Tibial artery (tissue), 4 donors: ENCODE results near the gene EHBP1.

Experiments used
- DNase-seq, 2 donors: peaks; one replicate each; pipeline ENCODE4 v3.0.0-alpha.2; 2019
- H3K27ac ChIP-seq, 2 donors: fragments of 200-600 bp; sonication (generic) in 1 of 2; 1 replicate in 1 of 2; 2 replicates in 1 of 2; pipeline ENCODE4 v1.5.1; 2018 to 2019; ENCODE audit warnings: mild to moderate bottlenecking in 1 of 2
- H3K27me3 ChIP-seq, 2 donors: fragments of 200-600 bp; sonication (generic) in 1 of 2; one replicate each; pipeline versions ENCODE4 v1.5.1 to v1.6.0; 2016 to 2019
- H3K36me3 ChIP-seq, 3 donors: fragments of 200-600 bp; sonication (generic) in 2 of 3; one replicate each; pipeline ENCODE4 v1.5.1; 2016 to 2019; ENCODE audit warnings: mild to moderate bottlenecking in 2 of 3
- H3K4me1 ChIP-seq, 4 donors: fragments of 200-600 bp; sonication (generic) in 2 of 4; 1 replicate in 3 of 4; 2 replicates in 1 of 4; pipeline ENCODE4 v1.5.1; 2016 to 2019
- H3K4me3 ChIP-seq, 2 donors: fragments of 200-600 bp; sonication (generic) in 1 of 2; 1 replicate in 1 of 2; 2 replicates in 1 of 2; pipeline ENCODE4 v1.5.1; 2018 to 2019; ENCODE audit warnings: mild to moderate bottlenecking in 2 of 2
- H3K9me3 ChIP-seq, 3 donors: fragments of 200-600 bp; sonication (generic) in 1 of 3; one replicate each; pipeline ENCODE4 v1.5.1; 2016 to 2019
- CTCF ChIP-seq, 2 experiments: fragments of 200-600 bp in 1 of 2; fragments of 450-650 bp in 1 of 2; IDR thresholded peaks; one replicate each; pipeline ENCODE4 v1.5.1; 2017 to 2019; ENCODE audit warnings: antibody characterized with exemption in 2 of 2, mild to moderate bottlenecking in 1 of 2, moderate library complexity in 1 of 2
- intact Hi-C: fragments of 100-400 bp; cut with DNase I; formaldehyde crosslinking; loops from one replicate; pipeline ENCODE4 v1.15.0; 2023; ENCODE audit warnings: low total_unique reads

The EHBP1 gene

GRCh38 chr2:62811086-62811485 is 105.6 kb downstream of the EHBP1 start:
- TF ChIP-seq CTCF (IDR thresholded peaks at IDR 0.05), result no peak
- Histone ChIP-seq H3K9me3 (no peaks in the 10 kb centered on the region), H3K4me3 (no peak overlapping the region), H3K27ac (no peak overlapping the region), H3K4me1 (peaks cover 0 to 5% (median 0%) of the 10 kb centered on the region in 4 donors), H3K27me3 (no peaks in the 10 kb centered on the region), H3K36me3 (peaks cover 0 to 10% (median 3%) of the 10 kb centered on the region in 3 donors)
- DNase-seq, result no peak
- intact Hi-C loops, result no loop called here

GRCh38 chr2:62811972-62812371 is 106.5 kb downstream of the EHBP1 start:
- no peak overlapping the region for H3K4me3 ChIP-seq
- H3K9me3 ChIP-seq, result no peaks in the 10 kb centered on the region
- DNase-seq, result no peak
- TF ChIP-seq CTCF (IDR thresholded peaks at IDR 0.05), result no peak
- H3K36me3 ChIP-seq, result peaks cover 0 to 5% (median 0%) of the 10 kb centered on the region in 3 donors
- peaks cover 0 to 5% (median 0%) of the 10 kb centered on the region in 4 donors for H3K4me1 ChIP-seq
- intact Hi-C loops, result no loop called here
- no peaks in the 10 kb centered on the region for H3K27me3 ChIP-seq
- no peak overlapping the region for H3K27ac ChIP-seq

- no peak overlapping the region for H3K27ac ChIP-seq
- no peak for DNase-seq
- H3K27me3 ChIP-seq, result no peaks in the 10 kb centered on the region
- H3K4me3 ChIP-seq, result no peak overlapping the region
- intact Hi-C loops, result no loop called here
- H3K4me1 ChIP-seq, result peaks cover 0 to 5% (median 0%) of the 10 kb centered on the region in 4 donors
- TF ChIP-seq CTCF (IDR thresholded peaks at IDR 0.05), result no peak
- no peaks in the 10 kb centered on the region for H3K9me3 ChIP-seq
- no peaks in the 10 kb centered on the region for H3K36me3 ChIP-seq
These were observed 107.7 kb downstream of the EHBP1 start for GRCh38 chr2:62812921-62813825.

- Histone ChIP-seq H3K36me3 (no peaks in the 10 kb centered on the region), H3K9me3 (no peaks in the 10 kb centered on the region), H3K27ac (no peak overlapping the region), H3K4me3 (no peak overlapping the region), H3K27me3 (no peaks in the 10 kb centered on the region), H3K4me1 (peaks cover 0 to 5% (median 0%) of the 10 kb centered on the region in 4 donors)
- TF ChIP-seq CTCF (IDR thresholded peaks at IDR 0.05), result no peak
- intact Hi-C loops, result no loop called here
- DNase-seq, result no peak
These were observed 108.6 kb downstream of the EHBP1 start for GRCh38 chr2:62814123-62814522.

GRCh38 chr2:62817348-62817747 is 111.8 kb downstream of the EHBP1 start:
- intact Hi-C loops, result no loop called here
- DNase-seq, result no peak
- Histone ChIP-seq H3K9me3 (no peaks in the 10 kb centered on the region), H3K27ac (no peak overlapping the region), H3K4me1 (no peaks in the 10 kb centered on the region), H3K27me3 (no peaks in the 10 kb centered on the region), H3K36me3 (no peaks in the 10 kb centered on the region), H3K4me3 (no peak overlapping the region)
- no peak for TF ChIP-seq CTCF (IDR thresholded peaks at IDR 0.05)
